K562 (cell line): ENCODE measurements around the gene MBD1. TPM values are rescaled to one million over a fixed set of nuclear protein-coding genes. Genes with fewer than 3 reads are reported as not detected.

ENCODE experiments used
- ATAC-seq: fragments of 200-7000 bp; cut with Tn5 transposase; 3 replicates; pipeline ENCODE4 v1.9.1; 2020; ENCODE audit warnings: moderate library complexity
- BruUV-seq: library from RNA; stranded (reverse); fragments of 400-500 nt; replicated peaks from 2 replicates; lab custom pipeline; 2021; lab: Mats Ljungman, UMichigan
- CTCF ChIA-PET: fragments of 300-600 bp; formaldehyde crosslinking; extraction: SDS; loops from one replicate; lab custom pipeline; 2021; ENCODE audit warnings: low intra/inter-chr PET ratio; lab: Yijun Ruan, JAX
- POLR2A ChIA-PET: fragments of 300-600, 350-650 bp; sonication (Branson Sonifier 250); formaldehyde crosslinking; extraction: SDS; loops from one replicate; lab custom pipeline; 2021; ENCODE audit warnings: antibody characterized with exemption, inconsistent platforms; lab: Yijun Ruan, JAX
- DNase-seq, 4 experiments: peaks; one replicate each; pipeline versions ENCODE4 v3.0.0 to v3.0.0-alpha.2; 2011 to 2018; ENCODE audit warnings: low spot score in 3 of 4, mixed read lengths in 3 of 4; ENCODE audit errors: extremely low read depth in 1 of 4
- FAIRE-seq: peaks from 2 replicates; lab custom pipeline; 2011; peaks lifted over from hg19 to GRCh38; lab: Jason Lieb, UNC
- H2AFZ ChIP-seq: 2 replicates; pipeline ENCODE4 v1.6.0; 2011; ENCODE audit warnings: low read depth, low read length, control low read depth, inconsistent platforms
- H3K27ac ChIP-seq: fragments of 200-600 bp; 3 replicates; pipeline ENCODE4 v1.8.0; 2011; ENCODE audit warnings: low read depth, mild to moderate bottlenecking, control low read depth, inconsistent platforms, low read length, moderate library complexity, mixed read lengths; ENCODE audit errors: extremely low read depth
- H3K27me3 ChIP-seq, 2 experiments: fragments of 300-600 bp in 1 of 2; 2 replicates in 1 of 2; 3 replicates in 1 of 2; pipeline versions ENCODE4 v1.6.0 to v1.8.0; 2011; ENCODE audit warnings: inconsistent platforms in 2 of 2, low read length in 2 of 2, mild to moderate bottlenecking in 1 of 2, mixed read lengths in 1 of 2, moderate library complexity in 1 of 2; ENCODE audit not compliant: control insufficient read depth in 2 of 2, insufficient read depth in 2 of 2
- H3K36me3 ChIP-seq: fragments of 300-600 bp; 3 replicates; pipeline ENCODE4 v1.8.0; 2011; ENCODE audit warnings: mild to moderate bottlenecking, low read length, inconsistent platforms; ENCODE audit not compliant: control insufficient read depth, insufficient read depth
- H3K4me1 ChIP-seq, 2 experiments: fragments of 200-600 bp in 1 of 2; replicated peaks in 1 of 2; 2 replicates in 1 of 2; 3 replicates in 1 of 2; pipeline versions ENCODE4 v1.5.1 to v1.8.0; 2011; ENCODE audit warnings: inconsistent platforms in 2 of 2, low read length in 2 of 2, mild to moderate bottlenecking in 1 of 2, mixed read lengths in 1 of 2, moderate library complexity in 1 of 2; ENCODE audit not compliant: control insufficient read depth in 2 of 2, insufficient read depth in 2 of 2
- H3K4me2 ChIP-seq: 2 replicates; pipeline ENCODE4 v1.6.1; 2011; ENCODE audit warnings: low read length, control low read depth, inconsistent platforms, mixed read lengths; ENCODE audit not compliant: insufficient read depth
- H3K4me3 ChIP-seq: fragments of 200-600 bp; sonication (generic), shearing (Covaris generic); 2 replicates; pipeline ENCODE4 v1.5.1; 2016; ENCODE audit warnings: control low read depth, inconsistent platforms
- H3K79me2 ChIP-seq: fragments of 200-600 bp; 3 replicates; pipeline ENCODE4 v1.8.0; 2011; ENCODE audit warnings: low read length, inconsistent platforms; ENCODE audit not compliant: control insufficient read depth, insufficient read depth
- H3K9ac ChIP-seq, 2 experiments: 2 replicates each; pipeline versions ENCODE4 v1.6.0 to v1.6.1; 2011; ENCODE audit warnings: low read depth in 2 of 2, low read length in 2 of 2, control low read depth in 1 of 2, inconsistent platforms in 1 of 2, mild to moderate bottlenecking in 1 of 2, mixed read lengths in 1 of 2; ENCODE audit not compliant: insufficient read depth in 1 of 2
- H3K9me1 ChIP-seq: one replicate; pipeline ENCODE4 v1.6.0; 2011; ENCODE audit warnings: inconsistent platforms, mild to moderate bottlenecking, low read length, moderate library complexity; ENCODE audit not compliant: control insufficient read depth, insufficient read depth
- H3K9me3 ChIP-seq: replicated peaks from 2 replicates; pipeline ENCODE4 v1.5.1; 2011; ENCODE audit warnings: low read depth, low read length, inconsistent platforms; ENCODE audit not compliant: control insufficient read depth, insufficient read depth
- H4K20me1 ChIP-seq: replicated peaks from 2 replicates; pipeline ENCODE4 v1.6.1; 2011; ENCODE audit warnings: low read length, inconsistent platforms, mixed read lengths; ENCODE audit not compliant: control insufficient read depth, insufficient read depth
- ATF7 ChIP-seq: fragments of 450-650 bp; IDR thresholded peaks from 2 replicates; pipeline ENCODE4 v1.7.1; 2014; ENCODE audit warnings: mild to moderate bottlenecking, moderate library complexity
- NONO ChIP-seq, 2 experiments: fragments of 200-400 bp in 1 of 2; fragments of 450-650 bp in 1 of 2; formaldehyde crosslinking in 1 of 2; IDR thresholded peaks; 2 replicates each; pipeline ENCODE4 v1.6.1; 2017; ENCODE audit warnings: low read depth in 2 of 2, mild to moderate bottlenecking in 2 of 2, moderate library complexity in 2 of 2, low read length in 1 of 2
- RHOXF2B ChIP-seq: fragments of 250-450 bp; sonication (Bioruptor Pico); conservative IDR thresholded peaks from 2 replicates; pipeline ENCODE4 v1.5.1; 2021
- SETDB1 ChIP-seq: IDR thresholded peaks from one replicate; pipeline ENCODE4 v1.6.1; 2012; ENCODE audit warnings: low read length, control low read depth, inconsistent platforms
- WGBS: fragments of 100-300 bp; shearing (Covaris generic); methylation state at CpG from one replicate; pipeline ENCODE4 v1.1.6; 2016; ENCODE audit warnings: low coverage, mixed read lengths; ENCODE audit not compliant: insufficient coverage; ENCODE audit errors: missing lambda C conversion rate; 5-methylcytosine and 5-hydroxymethylcytosine counted together
- in situ Hi-C: fragments of 300-500 bp; cut with MboI; formaldehyde crosslinking; loops from 4 replicates; pipeline ENCODE4 v1.15.0; 2018; ENCODE audit warnings: inconsistent platforms, mixed read lengths
- intact Hi-C: fragments of 100-400 bp; cut with micrococcal nuclease; formaldehyde crosslinking; loops from 2 replicates; pipeline ENCODE4 v1.14.2; 2022
- polyA plus RNA-seq, 8 experiments: library from polyadenylated mRNA; depleted of rRNA in 4 of 8; stranded (reverse) in 5 of 8; unstranded in 3 of 8; fragments of >200 nt; fragmentation: Nextera tagmentation in 2 of 8; fragmentation: Illumina TruSeq in 1 of 8; extraction: Ambion mirVana in 2 of 8; extraction: Trizol in 1 of 8; gene quantifications; 2 replicates each; pipeline versions ENCODE4 v1.2.1 to v1.2.3, GENCODE V29; 2011 to 2014; ENCODE audit warnings: inconsistent platforms in 1 of 8, missing spikeins in 1 of 8
- total RNA-seq, 7 experiments: library from RNA; depleted of rRNA in 6 of 7; stranded (reverse); fragments of >200 nt in 6 of 7; fragmentation: Illumina TruSeq in 2 of 7; extraction: Trizol in 2 of 7; gene quantifications; 2 replicates each; pipeline versions ENCODE4 v1.2.1 to v1.2.3, GENCODE V29; 2011 to 2021; ENCODE audit warnings: low replicate concordance in 1 of 7
- TF ChIP-seq, protein P1 (sequence below): fragments of 250-450 bp; sonication (Bioruptor Pico); IDR thresholded peaks from 2 replicates; pipeline ENCODE4 v1.4.0; 2020; ENCODE audit warnings: borderline replicate concordance
- TF ChIP-seq, protein P2 (sequence below): fragments of 450-650 bp; IDR thresholded peaks from 2 replicates; pipeline ENCODE4 v1.6.1; 2014; ENCODE audit warnings: low read depth, mild to moderate bottlenecking, moderate library complexity, borderline replicate concordance
- TF ChIP-seq, protein P3 (sequence below), 2 experiments: fragments of 450-650 bp in 1 of 2; sonication (generic) in 1 of 2; formaldehyde crosslinking in 1 of 2; IDR thresholded peaks in 1 of 2; conservative IDR thresholded peaks in 1 of 2; 2 replicates each; pipeline versions ENCODE4 v1.6.1 to v1.8.1; 2016 to 2023; ENCODE audit warnings: mild to moderate bottlenecking in 2 of 2, moderate library complexity in 2 of 2, inconsistent platforms in 1 of 2, missing genetic modification reagents in 1 of 2

The MBD1 gene
- total and polyA plus RNA-seq, 9 of the 15 experiments (the other 6 are each of a cell fraction or from before 2014, with no cell fraction given), result 3.0 to 59.7 (median 31.7) TPM

DNA sequence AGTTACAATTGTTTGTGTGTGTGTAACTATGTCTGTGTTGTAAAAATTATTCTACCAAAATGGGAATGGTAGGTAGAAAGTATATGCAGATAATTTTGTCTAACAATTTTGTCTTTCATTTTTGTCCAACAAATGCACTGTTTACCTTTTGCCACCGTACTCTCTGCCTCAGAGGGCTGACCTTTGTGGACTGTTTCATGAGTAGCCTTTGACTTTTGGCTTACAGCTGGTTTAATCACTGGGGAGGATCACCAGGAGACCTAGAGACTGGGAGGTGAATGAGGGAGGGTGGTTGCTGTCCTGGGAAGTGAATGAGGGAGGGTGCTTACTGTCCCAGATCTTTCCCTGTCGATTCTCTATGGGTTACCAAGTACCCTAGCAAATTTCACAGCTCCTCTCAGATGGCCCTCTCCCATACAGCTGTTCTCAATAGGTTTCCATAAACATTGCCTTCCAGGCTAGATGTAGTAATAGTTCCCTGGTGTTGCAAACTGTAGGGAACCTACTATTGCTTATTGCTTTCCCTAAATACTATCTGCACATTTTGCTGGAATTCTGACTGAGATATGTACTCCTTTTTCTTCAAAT is 32.6 kb upstream of the MBD1 start (continued):
- TF ChIP-seq SETDB1, result no peak
- TF ChIP-seq, protein P1, sequence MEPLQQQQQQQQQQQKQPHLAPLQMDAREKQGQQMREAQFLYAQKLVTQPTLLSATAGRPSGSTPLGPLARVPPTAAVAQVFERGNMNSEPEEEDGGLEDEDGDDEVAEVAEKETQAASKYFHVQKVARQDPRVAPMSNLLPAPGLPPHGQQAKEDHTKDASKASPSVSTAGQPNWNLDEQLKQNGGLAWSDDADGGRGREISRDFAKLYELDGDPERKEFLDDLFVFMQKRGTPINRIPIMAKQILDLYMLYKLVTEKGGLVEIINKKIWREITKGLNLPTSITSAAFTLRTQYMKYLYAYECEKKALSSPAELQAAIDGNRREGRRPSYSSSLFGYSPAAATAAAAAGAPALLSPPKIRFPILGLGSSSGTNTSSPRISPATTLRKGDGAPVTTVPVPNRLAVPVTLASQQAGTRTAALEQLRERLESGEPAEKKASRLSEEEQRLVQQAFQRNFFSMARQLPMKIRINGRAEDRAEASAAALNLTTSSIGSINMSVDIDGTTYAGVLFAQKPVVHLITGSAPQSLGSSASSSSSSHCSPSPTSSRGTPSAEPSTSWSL, result no peak
- TF ChIP-seq, protein P2, sequence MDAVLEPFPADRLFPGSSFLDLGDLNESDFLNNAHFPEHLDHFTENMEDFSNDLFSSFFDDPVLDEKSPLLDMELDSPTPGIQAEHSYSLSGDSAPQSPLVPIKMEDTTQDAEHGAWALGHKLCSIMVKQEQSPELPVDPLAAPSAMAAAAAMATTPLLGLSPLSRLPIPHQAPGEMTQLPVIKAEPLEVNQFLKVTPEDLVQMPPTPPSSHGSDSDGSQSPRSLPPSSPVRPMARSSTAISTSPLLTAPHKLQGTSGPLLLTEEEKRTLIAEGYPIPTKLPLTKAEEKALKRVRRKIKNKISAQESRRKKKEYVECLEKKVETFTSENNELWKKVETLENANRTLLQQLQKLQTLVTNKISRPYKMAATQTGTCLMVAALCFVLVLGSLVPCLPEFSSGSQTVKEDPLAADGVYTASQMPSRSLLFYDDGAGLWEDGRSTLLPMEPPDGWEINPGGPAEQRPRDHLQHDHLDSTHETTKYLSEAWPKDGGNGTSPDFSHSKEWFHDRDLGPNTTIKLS, result no peak

DNA sequence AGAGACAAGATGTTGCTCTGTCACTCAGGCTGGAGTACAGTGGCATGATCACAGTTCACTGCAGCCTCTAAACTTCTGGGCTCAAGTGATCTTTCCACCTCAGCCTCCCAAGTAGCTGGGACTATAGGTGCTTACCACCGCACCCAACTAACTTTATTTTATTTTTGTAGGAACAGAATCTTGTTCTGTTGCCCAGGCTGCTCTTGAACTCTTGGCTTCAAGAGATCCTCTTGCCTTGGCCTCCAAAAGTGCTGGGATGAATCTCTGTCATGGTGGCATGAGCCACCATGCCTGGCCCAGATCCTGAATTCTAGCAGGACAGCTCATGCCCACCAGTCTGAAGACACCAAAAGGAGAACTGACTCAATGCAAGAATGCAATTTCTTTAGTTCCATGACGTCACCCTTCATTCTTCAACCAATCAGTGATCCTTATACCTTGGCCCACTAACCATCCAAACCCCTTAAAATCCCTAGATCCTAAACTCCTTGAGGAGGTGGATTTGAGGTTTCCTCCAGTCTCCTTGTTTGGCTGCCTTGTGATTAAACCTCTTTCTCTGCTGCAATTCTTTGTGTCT is 31.8 kb upstream of the MBD1 start:
- H3K79me2 ChIP-seq, result no peaks in the 10 kb centered on the region
- peaks cover 0 to 23% of the 10 kb centered on the region in 2 experiments; a peak in 3 of 5 replicates for H3K4me1 ChIP-seq
- intact Hi-C loops (no loop called here), in situ Hi-C loops (no loop called here)
- DNase-seq (no peak), FAIRE-seq (no peak), ATAC-seq (no peak)
- H3K4me3 ChIP-seq, result no peak overlapping the region
- H3K36me3 ChIP-seq, result no peaks in the 10 kb centered on the region
- no peak overlapping the region for H2AFZ ChIP-seq
- TF ChIP-seq ATF7, result peak; percentile 44
- TF ChIP-seq RHOXF2B (CRISPR knock-in tag), result no peak
- TF ChIP-seq, protein P3, sequence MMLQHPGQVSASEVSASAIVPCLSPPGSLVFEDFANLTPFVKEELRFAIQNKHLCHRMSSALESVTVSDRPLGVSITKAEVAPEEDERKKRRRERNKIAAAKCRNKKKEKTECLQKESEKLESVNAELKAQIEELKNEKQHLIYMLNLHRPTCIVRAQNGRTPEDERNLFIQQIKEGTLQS (IDR thresholded peaks at IDR 0.05), result peak; percentile 51
- TF ChIP-seq, protein P3 (CRISPR knock-in tag; conservative IDR thresholded peaks at IDR 0.05), result no peak
- no peak for TF ChIP-seq NONO (IDR thresholded peaks at IDR 0.05; ENCODE audit: low read depth in 2 of 2, low read length in 1 of 2)
- H3K27ac ChIP-seq, result no peak overlapping the region
- H3K9me3 ChIP-seq, result peaks cover 5% of the 10 kb centered on the region; the same call in 1 of the 2 replicates
- ChIA-PET CTCF (no interaction called here), POLR2A (interaction anchor here (0.8 kb wide), 1 partner anchor 12 kb away, joined by 3 read pairs; no protein-coding TSS in a partner anchor)
- no peak overlapping the region for H3K4me2 ChIP-seq
- BruUV-seq, result no TSS peak
- H3K27me3 ChIP-seq, result no peaks in the 10 kb centered on the region
- WGBS, result 65% methylated on average over 2 of the region's 2 CpGs
- no peaks in the 10 kb centered on the region for H3K9me1 ChIP-seq
- H3K9ac ChIP-seq, result no peak overlapping the region
- no peaks in the 10 kb centered on the region for H4K20me1 ChIP-seq
